ENCODE results near the gene ZRANB2. TPM values are rescaled to one million over a fixed set of nuclear protein-coding genes. Genes with fewer than 3 reads are reported as not detected.

Gene ZRANB2
- total RNA-seq, 2 donors from 2014 or later, result 55.7 to 56.0 TPM

DNA sequence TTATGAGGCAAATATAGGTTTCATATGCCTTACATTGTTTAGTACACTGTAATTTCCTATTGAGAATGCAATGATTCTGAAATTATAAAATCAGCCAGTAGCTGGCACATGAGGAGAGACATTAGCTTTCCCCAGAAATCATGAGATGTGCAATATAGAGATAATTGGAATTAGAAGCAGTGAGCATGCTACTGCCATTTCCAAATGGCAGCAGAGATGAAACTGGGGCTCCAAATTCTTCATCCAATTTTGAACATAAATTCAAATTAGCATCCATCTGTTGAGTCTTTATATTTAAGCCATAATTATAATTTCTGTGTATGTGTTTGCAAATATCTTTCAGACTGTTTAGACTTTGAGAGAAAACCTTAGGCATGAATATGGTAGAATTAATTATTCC, 62.0 kb downstream of the ZRANB2 start:
- Histone ChIP-seq H3K4me1 (no peaks in the 10 kb centered on the region), H3K27me3 (no peaks in the 10 kb centered on the region), H3K36me3 (replicated peaks in 1 of 2; ENCODE audit: insufficient read depth in 1 of 2, low read depth in 2 of 2) (no peaks in the 10 kb centered on the region), H3K27ac (no peak overlapping the region), H3K9me3 (no peaks in the 10 kb centered on the region), H3K4me3 (no peak overlapping the region)
- DNase-seq (no peak), ATAC-seq (no peak)
- TF ChIP-seq, protein P1, sequence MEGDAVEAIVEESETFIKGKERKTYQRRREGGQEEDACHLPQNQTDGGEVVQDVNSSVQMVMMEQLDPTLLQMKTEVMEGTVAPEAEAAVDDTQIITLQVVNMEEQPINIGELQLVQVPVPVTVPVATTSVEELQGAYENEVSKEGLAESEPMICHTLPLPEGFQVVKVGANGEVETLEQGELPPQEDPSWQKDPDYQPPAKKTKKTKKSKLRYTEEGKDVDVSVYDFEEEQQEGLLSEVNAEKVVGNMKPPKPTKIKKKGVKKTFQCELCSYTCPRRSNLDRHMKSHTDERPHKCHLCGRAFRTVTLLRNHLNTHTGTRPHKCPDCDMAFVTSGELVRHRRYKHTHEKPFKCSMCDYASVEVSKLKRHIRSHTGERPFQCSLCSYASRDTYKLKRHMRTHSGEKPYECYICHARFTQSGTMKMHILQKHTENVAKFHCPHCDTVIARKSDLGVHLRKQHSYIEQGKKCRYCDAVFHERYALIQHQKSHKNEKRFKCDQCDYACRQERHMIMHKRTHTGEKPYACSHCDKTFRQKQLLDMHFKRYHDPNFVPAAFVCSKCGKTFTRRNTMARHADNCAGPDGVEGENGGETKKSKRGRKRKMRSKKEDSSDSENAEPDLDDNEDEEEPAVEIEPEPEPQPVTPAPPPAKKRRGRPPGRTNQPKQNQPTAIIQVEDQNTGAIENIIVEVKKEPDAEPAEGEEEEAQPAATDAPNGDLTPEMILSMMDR (IDR thresholded peaks at IDR 0.05), result no peak
- intact Hi-C loops (cut with DNase I), result no loop called here

DNA sequence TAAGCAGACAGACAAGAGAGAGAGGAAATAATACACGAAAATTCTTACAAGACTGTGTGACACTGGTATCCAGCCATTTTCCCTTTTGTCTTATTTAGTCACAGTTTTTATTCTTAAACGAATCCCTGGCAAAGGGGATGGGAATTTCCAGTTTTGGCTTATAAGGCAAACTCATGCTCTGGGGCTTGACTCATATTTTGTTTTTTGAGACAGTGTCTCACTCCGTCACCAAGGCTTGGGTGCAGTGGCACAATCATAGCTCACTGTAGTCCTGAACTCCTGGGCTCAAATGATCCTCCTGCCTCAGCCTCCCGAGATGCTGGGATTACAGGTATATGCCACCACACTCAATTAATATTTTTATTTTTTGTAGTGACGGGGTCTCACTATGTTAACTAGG, 65.1 kb downstream of the ZRANB2 start:
- Histone ChIP-seq H3K27me3 (no peaks in the 10 kb centered on the region), H3K27ac (no peak overlapping the region), H3K4me1 (no peaks in the 10 kb centered on the region), H3K36me3 (replicated peaks in 1 of 2; ENCODE audit: insufficient read depth in 1 of 2, low read depth in 2 of 2) (no peaks in the 10 kb centered on the region), H3K9me3 (no peaks in the 10 kb centered on the region), H3K4me3 (no peak overlapping the region)
- ATAC-seq, result no peak
- DNase-seq, result no peak
- intact Hi-C loops (cut with DNase I), result no loop called here
- WGBS, 2 donors, result 89% methylated on average over 5 of the region's 5 CpGs
- TF ChIP-seq, protein P1 (IDR thresholded peaks at IDR 0.05), result no peak

DNA sequence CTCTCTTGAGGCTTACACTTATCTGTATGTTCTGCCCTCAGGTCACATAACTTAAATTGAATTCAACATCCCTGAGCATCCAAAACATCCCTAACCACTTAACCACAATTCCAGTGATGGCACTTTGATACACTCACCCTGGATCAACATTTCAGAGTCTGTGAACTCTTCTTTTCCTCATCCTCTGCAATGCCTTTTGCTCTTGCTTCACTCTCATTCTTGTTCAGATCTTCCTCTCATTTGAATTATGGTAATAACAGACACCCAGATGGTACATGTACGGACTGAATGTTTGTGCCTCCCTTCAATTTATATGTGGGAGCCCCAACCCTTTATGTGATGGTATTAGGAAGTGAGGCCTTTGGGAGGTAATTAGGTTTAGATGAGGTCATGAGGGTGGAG, 66.7 kb downstream of the ZRANB2 start:
- ATAC-seq (no peak), DNase-seq (no peak)
- TF ChIP-seq POLR2A (IDR thresholded peaks at IDR 0.05), result no peak
- TF ChIP-seq, protein P1 (IDR thresholded peaks at IDR 0.05), result no peak
- intact Hi-C loops (cut with DNase I), result no loop called here
- Histone ChIP-seq H3K9me3 (no peaks in the 10 kb centered on the region), H3K4me1 (no peaks in the 10 kb centered on the region), H3K36me3 (replicated peaks in 1 of 2; ENCODE audit: insufficient read depth in 1 of 2, low read depth in 2 of 2) (no peaks in the 10 kb centered on the region), H3K27ac (no peak overlapping the region), H3K27me3 (no peaks in the 10 kb centered on the region), H3K4me3 (no peak overlapping the region)
- WGBS, 2 donors, result 89 to 90% methylated on average over 1 of the region's 1 CpG

MicroRNA genes within 50 kb of the gene (microRNA counts, 767-probe panel; counts per million panel counts)
- microRNA hsa-miR-186-5p, result 0 to 736 counts per million in 2 donors

Small RNA genes within 50 kb of the gene (microRNA-seq; reads per million reads assigned to microRNA genes)
- gene MIR186 (ENCODE audit: borderline number of aligned reads in 2 of 2, borderline replicate concordance in 2 of 2), result 269 to 390 reads per million in 2 donors

Small RNA genes within 50 kb of the gene (small RNA-seq; reads per million reads assigned to genes)
- gene MIR186, result 386 reads per million, percentile 98 among the genes with 10 or more reads in this experiment

Other genes with a start within 250 kb of the ZRANB2 start
- 10 to 100 TPM; 15.0 to 65.3 TPM for gene PTGER3, start 33.2 kb downstream of the ZRANB2 start, total RNA-seq

All from body of pancreas (tissue), 4 donors.